T follicular helper cell (primary cell): ENCODE measurements around the gene MUSTN1.

Experiments used
- DNase-seq: peaks from one replicate; pipeline ENCODE4 v3.0.0-alpha.2; 2020; ENCODE audit warnings: low read depth

Gene MUSTN1

DNA sequence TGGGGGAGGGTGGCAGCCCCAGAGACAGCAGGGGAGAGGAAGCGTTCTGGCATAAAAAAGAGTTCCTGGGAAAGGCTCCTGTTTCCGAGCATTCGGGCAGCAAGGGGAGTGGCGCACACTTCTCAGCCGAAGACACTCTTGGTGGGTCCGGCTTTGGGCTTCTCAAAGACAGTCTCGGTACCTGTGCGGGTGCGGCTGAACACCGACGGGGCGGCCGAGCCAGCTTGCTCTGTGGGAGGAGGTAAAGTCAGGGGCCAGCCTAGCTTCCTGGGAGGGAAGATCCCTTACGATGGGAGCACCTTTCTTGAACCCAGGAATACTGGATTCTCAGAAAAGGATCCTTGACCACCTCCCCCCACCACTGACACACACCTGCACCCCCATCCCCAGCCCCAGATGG, 1.6 kb downstream of the MUSTN1 start:
- DNase-seq, result no peak

DNA sequence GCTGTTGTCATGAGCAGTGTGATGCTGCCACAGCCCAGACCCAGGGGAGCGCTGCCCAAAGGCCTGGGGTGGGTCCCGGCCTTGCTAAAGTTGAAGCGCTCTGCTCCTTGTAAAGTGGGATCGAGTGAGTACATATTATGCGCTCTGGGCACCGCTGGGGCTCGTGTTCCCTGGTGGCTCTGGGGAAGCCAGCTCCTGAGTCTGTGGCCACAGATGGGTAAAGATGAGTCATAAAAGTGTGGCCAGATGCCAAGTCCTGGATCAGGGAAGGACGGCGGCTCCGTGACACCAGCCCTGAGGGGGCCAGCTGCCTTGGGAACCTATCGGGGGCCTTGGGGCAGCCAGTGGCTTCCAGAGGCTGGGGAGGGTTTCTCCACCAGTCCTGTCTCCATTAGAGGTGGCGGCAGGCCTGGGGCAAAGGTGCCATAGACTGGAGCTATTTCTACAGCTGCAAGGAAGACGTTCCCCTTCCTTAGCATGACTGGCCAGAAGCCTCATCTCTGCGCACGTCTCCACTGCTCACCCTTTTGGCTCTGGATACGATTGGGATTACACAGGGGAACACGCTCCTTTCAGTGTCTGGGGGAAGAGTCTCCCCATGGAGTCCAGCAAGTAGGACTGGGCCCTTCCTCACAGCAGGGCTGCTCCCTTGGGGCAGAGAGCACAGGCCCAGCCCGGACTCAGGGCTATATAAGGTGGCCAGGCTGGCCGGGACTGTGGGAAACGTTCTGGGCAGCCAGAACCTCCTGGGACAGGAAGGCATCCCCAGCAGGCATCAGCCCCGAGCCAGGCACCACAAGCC, 3.1 kb downstream of the MUSTN1 start:
- DNase-seq, result no peak

DNA sequence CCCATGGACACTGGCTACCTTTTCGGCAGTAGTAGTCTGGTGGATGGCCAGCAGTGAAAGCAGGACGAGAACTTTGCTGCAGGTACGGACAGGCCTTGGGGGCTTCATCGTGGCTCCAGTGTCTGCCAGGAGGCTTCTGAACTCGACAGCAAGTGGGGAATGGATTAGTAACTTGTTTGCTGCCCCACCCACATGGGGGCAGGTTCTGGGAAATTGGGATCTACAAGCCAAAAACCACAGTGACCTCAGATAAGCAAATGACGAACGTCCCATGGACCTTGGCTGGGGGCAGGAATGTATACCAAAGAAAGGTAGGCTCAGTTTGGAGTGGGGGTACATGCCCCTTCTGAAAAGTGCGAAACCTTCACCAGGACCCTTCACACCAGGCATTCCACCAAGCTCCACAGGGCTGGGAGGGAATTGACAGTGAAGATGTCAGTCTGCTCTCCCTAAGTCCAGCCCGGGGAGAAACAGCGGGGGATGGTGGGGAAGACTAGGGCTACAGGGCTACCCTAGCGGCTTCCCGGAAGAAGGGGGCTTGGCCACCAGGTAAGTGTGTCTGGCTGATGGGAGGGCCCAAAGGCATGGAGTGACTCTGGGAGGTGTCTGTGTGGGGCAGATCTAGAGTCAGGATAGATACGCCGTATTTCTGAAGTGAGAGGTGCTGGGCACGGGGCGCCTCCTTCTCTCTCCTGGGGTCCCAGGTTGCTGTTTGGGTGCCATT, 4.1 kb downstream of the MUSTN1 start, which contains the start of gene ITIH4:
TSS of gene ITIH4 (minus strand) at position 138 of the 724 bp plus-strand sequence. CDS start at position 108, 30 bp downstream.
- no peak for DNase-seq

DNA sequence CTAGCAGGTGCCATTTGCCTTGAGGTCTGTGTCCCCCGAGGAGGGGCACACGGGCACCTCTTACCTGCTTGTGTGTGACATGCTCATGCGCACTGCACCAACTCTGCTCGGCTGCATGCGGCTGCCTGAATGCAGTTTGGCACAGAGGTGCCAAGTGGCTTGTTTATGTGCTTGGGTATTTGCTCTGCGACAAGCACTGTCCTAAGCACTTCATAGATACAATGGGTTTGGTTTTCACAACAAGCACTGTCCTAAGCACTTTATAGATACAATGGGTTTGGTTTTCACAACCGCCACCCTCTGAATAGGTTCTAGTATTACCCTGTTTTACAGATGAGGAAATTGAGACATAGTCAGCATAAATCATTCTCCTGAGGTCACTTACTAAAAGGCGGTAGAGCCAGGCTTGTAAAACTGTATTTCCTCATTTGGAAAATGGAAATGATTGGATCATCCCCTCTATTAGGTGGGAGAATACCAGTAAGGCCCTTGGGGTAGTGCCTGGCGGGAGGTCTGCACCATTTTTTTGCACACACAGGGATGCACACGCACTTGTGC, 4.8 kb downstream of the MUSTN1 start:
- no peak for DNase-seq

DNA sequence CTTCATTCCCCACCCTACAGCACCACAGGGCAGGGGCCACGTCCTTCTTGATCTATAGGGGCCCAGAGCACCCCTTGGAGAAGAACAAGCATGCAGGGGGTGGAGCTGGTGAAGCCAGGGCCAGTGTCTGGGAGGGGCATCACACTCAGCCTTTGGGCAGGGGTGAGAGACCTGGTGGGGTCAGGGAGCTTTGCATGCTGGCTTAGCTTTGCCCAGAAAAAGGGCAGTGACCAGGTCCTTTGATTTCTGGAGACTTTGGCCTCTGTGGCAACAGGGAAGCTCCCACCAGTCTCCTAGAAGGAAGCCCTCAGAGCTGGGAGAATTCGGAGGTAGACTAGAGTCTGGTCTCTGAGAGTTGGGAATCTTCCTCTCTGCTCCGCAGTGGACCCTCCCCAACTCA, 5.3 kb downstream of the MUSTN1 start:
- DNase-seq, result no peak

DNA sequence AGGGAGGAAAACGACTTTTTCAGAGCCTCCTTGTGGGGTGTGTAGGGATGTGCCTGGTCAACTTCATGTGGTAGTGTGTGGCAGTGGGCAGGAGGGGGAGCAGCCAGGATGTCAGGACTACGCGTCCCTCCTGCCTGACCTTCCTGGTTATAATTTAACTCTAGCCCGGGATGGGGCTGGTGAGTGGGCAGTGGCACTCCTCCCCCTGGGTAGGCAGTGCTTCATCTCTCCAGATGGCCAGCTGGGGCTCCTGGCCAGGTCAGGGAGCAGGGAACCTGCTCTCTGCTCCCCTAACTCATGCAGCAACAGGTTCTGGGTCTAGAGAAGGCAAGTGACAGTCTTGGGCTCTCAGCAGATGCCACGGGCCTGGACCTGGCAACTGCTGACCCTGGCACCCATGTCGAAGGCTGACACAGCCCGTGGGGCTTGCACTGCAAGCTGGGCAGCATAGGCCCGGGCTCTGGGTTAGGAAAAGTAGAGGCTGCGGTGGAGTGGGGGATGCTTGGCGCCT, 6.9 kb downstream of the MUSTN1 start:
- no peak for DNase-seq

DNA sequence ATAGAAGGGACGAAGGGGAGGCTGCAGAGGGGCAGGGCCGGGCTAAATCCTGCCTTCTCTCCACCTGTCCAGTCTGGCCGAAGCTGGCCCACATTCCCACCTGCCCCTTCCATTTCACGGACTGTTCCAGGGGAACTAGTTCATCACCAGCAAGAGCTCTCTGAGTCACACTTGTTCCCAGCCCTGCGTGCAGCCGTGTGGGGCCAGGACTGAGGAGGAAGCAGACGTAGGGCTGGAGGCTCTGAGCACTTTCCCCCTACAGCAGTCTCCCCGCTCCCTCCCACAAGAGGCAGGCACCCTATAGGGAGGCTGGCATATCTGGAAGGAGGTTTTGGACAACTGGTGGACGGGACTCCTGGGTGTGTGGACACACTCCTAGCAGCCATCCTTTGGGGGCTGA, 7.4 kb downstream of the MUSTN1 start:
- DNase-seq, result no peak

DNA sequence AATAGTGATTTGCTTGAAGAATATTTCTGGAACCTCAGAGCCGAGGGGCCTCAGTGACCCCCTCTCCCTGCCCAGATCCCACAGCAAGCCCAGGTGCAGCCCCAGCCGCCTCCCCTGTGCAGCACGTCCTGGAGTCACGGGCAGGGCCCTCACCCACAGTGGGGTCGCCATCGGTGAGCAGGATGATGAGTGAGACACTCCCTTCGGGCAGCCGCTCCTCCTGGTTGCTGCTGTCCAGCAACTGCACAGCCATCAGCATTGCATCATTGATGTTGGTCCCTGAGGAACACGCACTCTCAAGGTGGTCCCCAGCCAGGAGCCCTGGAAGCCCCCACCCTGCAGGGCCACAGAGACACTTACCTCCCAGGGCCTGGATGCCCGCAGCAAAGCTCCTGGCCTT, 10.8 kb downstream of the MUSTN1 start:
- no peak for DNase-seq

DNA sequence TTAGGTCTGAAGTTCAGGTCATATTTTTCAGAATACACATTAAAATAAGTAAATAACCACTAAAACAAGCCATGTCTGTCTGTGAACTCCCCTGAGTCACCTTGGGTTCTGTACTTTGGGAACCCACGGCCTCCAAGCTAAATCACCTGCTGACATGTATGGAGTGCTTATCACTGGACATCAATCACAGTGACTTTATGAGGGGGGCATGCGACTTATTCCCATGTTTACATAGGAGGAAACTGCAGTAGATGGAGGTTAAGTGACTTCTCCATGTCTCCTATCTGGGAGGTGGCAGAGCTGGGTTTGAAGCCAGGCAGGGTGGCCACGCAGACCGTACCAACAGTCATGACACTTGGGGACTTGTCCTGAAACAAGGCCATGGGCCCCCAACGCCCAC, 12.5 kb downstream of the MUSTN1 start:
- DNase-seq, result no peak

DNA sequence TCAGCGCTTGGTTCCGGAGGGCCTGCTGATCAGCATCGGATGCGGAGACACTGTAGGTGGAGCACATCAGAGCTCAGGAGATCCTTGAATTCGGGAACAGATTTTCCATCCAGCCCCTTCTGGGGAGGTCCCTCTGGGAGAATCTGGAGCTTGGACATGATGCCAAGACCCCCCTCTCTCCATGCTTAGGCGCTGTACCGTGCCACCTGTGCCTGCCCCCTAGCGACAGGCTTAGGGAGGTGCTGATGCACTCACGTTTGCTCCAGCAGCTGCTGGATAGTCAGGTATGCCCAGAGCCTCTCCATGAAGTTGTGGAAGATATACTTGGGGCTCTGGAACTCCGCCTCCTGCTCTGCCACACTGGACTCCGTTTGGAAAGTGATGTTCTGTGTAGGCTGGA, 14.1 kb downstream of the MUSTN1 start:
- no peak for DNase-seq

DNA sequence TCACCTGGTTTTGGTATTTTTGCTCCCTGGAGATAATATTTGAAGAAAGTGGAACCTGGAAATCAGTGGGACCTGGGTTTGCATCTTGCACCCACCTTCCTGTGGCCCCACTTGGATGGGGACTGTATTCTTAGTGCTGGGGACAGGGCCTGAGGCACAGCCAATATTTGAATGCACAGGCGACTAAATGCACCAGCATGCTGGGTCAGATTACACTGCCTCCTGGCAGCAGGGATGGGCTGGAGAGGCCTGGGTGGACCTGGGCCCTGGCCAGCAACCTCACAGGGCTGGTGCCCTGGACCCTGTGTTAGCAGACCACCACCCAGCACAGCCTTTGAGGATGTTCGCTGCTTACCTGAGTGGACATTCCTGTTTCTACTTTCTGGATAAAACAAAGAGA, 14.9 kb downstream of the MUSTN1 start:
- DNase-seq, result no peak

DNA sequence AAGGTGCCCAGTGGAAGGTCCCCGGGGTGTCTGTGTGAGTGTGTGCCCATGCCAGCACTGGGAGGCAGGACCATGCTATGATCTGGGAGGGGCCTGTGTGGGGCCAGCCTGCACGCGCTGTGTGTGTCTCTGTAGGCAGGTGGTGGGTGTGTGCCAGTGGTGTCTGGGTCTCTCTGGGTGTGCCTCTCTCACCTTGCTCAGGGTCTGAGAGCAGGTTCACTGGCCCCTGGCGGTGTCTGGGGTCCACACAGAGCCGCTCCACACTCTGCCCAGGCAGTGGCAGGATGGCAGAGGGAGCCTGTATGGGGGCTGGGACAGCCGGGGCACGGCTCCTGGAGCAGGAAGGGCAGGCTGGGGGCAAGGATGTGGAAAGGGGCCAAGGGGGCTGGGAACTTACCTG, 17.0 kb downstream of the MUSTN1 start:
- no peak for DNase-seq

DNA sequence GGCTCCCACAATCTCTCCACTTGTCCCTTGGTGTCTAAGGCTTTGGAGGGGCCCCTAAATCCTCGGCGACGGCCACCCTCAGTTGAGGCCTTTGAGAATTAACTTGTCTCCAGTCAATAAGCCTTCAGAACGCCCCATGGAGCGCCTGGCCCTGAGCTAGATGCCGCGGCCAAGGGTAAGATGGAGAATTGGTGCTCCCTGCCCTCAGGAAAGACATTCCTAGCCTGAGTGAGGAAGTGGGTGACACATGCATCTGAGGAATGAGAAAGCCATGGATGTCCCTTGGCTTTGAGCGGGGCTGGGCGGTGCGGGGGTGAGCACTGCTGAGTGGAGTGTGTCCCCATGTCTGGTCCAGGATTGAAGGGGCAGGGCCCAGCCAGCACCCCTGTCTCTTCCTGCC, 17.6 kb downstream of the MUSTN1 start:
- DNase-seq, result no peak

DNA sequence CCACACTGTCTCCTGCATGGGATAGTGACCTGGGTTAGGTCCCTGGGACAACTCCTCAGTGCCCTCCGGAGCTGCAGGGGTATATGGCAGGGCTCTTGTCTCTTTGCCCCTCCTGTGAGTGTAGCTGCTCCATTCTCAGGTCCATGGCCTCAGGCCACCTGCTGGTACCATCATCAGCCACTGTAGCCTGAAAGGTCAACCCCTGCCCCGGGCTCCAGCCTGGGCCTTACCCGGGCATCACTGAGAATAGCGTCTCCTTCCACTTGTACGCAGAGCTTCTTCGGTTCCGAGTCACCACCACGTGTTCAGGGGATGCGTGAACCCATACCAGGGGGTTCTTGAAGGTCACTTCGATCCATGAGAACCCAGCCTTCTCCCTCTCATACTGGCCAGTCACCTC, 18.2 kb downstream of the MUSTN1 start:
- DNase-seq, result no peak

DNA sequence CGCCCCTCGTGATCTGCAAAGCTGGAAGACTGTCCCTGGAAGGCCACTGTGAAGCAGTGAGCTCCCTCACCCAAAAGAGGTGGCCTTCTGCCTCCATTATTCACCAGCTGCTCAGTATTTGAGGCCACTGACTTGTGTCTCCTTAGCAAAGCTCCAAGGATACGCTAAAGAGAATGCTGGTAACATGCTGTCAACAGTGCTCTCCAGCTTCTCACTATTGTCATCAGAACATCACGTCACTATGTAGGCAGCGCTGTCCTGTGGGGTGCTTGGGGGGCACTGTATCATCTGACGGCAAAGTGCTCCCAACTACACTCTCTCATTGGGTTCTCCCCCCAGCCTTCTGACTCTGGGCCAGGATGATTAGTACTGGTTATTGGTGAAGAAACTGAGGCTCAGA, 18.6 kb downstream of the MUSTN1 start:
- no peak for DNase-seq

DNA sequence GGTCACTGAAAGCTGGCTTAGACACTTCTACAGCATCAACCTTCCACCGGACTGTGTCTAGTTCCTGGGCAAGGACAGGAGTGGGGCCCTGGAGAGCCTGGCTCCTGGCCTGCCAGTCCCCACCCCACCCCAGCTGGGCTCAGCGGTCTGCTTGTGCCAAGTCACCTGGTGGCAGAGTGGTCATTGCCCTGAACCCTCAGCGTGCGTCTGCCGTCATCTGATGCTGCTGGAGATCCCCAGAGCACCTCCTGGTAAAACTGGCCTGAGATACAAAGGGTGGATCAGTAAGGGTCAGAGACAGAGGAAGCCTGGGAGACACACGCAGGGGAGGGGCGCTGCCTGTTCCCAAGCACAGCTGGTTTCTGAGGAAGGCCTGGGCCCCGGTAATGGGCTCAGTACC, 21.0 kb downstream of the MUSTN1 start:
- DNase-seq, result no peak

DNA sequence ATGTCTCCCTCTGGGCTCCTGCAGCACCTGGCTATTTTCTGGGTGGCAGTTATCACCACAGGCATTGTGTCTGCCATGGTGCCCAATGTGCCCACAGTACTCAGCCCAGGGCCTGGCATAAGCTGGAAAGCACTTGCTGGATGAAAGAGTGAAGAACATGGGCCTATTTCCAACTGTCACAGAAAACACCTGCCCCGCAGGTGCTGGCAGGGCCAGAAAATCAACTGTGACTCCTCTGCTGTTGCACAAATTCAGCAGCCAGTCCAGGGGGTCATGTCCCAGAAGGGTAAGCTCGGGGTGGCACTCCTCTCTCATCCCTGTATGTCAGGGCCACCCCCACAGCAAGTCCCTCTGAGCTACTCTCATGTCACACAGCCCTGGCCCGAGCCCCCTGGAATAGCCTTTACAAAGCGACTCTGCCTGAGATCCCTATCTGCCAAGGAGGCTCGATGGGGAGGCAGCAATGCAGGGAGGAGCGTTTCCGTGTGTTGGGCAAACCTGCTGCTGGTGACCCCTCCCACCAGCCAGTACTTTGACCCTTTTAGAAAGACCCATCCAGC, 23.3 kb downstream of the MUSTN1 start:
- no peak for DNase-seq

DNA sequence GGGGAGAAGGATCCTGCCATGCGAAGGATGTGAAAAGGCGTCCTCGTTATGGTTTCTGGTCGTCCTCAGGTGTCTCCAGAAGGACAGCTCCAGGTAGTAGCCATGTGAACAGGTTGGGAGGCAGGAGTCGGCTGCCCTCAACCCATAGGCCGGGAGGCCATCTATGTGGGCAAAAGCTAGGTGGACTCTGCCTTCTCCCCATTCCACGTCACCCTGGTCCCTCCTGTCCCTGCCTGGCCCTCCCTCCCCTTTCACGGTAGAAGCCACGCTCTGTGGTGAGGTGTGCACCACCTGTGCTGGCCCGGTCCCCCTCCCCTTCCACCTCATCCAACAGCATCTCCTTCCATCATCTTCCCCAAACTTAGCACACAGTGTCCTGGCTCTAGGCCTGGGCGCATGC, 23.9 kb downstream of the MUSTN1 start:
- DNase-seq, result no peak

DNA sequence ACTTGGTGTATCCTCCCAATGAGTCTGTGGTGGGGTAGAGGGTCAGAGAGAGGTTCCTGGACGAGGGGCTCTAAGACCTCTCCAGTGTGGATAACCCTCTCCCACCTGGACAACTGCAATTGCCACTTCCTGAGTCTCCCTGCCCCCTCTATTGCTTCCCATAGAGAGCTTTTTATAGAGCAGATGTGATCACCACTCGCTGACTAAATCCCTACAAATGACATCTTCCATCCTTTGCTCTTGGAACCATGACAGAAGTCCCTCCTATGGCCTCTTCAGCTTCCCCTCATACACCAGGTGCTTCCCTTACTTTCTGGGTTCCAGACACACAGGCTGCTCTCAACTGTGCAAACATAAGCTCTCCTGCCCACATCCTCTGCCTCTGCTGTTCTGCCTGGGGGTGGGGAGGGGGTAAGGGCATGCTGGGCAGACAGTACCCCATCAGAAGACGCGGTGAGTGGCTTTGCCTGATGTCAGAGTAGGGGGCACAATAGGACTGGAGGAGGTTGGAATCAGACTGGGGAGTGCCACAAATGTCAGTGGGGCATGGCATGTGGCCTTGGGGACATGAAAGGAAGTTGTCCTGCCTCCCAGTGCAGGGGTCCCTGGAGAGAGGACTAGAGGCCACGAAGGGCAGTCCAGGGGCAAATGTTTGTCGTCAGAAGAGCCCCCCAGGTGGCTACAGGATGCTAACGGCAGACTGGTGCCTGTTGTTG, 25.0 kb downstream of the MUSTN1 start:
- DNase-seq, result no peak

DNA sequence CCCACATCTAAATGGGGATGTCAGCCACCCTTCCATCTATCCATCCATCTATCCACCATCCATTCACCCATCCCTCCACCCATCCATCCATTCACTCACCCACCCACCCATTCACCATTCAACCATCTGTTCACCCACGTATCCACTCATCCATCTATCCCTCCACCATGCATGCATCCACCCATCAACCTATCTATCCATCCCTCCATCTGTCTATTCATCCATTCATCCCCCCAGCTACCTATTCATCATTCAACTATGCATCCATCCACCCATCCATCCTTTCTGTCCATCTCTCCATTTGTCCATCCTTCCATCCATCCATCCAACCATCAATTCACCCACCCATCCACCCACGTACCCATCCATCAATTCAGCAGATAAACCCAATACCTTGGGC, 25.7 kb downstream of the MUSTN1 start:
- DNase-seq, result no peak

DNA sequence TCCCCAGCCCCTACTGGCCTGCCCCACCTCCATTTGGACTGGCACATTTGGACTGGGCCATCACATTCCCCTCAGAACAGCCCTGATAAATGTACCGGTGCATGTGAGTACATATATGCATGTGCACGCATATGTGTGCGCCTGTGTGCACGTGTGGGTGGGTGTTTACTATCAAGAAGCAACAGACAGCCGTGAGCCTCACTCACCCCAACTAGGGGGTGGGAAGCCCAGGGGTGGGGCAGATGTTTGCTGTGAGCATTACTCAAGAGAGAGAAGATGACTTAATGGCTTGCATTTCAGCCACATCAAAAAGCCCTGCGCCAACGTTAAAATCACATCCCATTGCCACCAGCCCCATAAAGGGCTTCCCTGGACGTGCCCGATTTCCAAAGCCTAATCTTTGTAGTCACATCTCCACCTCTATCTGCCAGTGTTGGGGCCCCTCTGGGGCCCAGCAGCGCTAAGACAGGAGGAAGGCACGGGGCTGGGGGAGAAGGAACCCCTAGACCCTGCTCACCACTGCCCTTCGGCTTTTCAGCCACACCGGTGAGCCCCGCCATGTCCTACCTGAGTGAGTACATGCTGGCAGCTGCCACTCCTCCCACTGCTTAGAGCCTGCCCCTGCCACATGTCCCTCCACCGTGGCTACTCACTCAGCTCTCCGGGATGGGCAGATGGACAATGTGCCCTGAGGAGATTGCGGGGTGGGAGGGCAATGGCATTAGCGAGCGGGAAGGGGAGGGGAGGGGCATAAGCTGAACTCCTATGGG, 29.4 kb downstream of the MUSTN1 start:
- DNase-seq, result no peak
